Tibial artery (tissue), 4 donors: Measurements from ENCODE around the gene AFF3.

Experiments used
- DNase-seq, 2 donors: peaks; one replicate each; pipeline ENCODE4 v3.0.0-alpha.2; 2019
- H3K27ac ChIP-seq, 2 donors: fragments of 200-600 bp; sonication (generic) in 1 of 2; 1 replicate in 1 of 2; 2 replicates in 1 of 2; pipeline ENCODE4 v1.5.1; 2018 to 2019; ENCODE audit warnings: mild to moderate bottlenecking in 1 of 2
- H3K27me3 ChIP-seq, 2 donors: fragments of 200-600 bp; sonication (generic) in 1 of 2; one replicate each; pipeline versions ENCODE4 v1.5.1 to v1.6.0; 2016 to 2019
- H3K36me3 ChIP-seq, 3 donors: fragments of 200-600 bp; sonication (generic) in 2 of 3; one replicate each; pipeline ENCODE4 v1.5.1; 2016 to 2019; ENCODE audit warnings: mild to moderate bottlenecking in 2 of 3
- H3K4me1 ChIP-seq, 4 donors: fragments of 200-600 bp; sonication (generic) in 2 of 4; 1 replicate in 3 of 4; 2 replicates in 1 of 4; pipeline ENCODE4 v1.5.1; 2016 to 2019
- H3K4me3 ChIP-seq, 2 donors: fragments of 200-600 bp; sonication (generic) in 1 of 2; 1 replicate in 1 of 2; 2 replicates in 1 of 2; pipeline ENCODE4 v1.5.1; 2018 to 2019; ENCODE audit warnings: mild to moderate bottlenecking in 2 of 2
- H3K9me3 ChIP-seq, 3 donors: fragments of 200-600 bp; sonication (generic) in 1 of 3; one replicate each; pipeline ENCODE4 v1.5.1; 2016 to 2019
- CTCF ChIP-seq, 2 experiments: fragments of 200-600 bp in 1 of 2; fragments of 450-650 bp in 1 of 2; IDR thresholded peaks; one replicate each; pipeline ENCODE4 v1.5.1; 2017 to 2019; ENCODE audit warnings: antibody characterized with exemption in 2 of 2, mild to moderate bottlenecking in 1 of 2, moderate library complexity in 1 of 2
- intact Hi-C: fragments of 100-400 bp; cut with DNase I; formaldehyde crosslinking; loops from one replicate; pipeline ENCODE4 v1.15.0; 2023; ENCODE audit warnings: low total_unique reads

Gene AFF3

GRCh38 chr2:100036026-100036425 is 106.4 kb downstream of the AFF3 start:
- Histone ChIP-seq H3K4me3 (no peak overlapping the region), H3K27ac (no peak overlapping the region), H3K9me3 (no peaks in the 10 kb centered on the region), H3K4me1 (no peaks in the 10 kb centered on the region), H3K36me3 (no peaks in the 10 kb centered on the region), H3K27me3 (no peaks in the 10 kb centered on the region)
- no peak for DNase-seq
- intact Hi-C loops = no loop called here
- TF ChIP-seq CTCF (IDR thresholded peaks at IDR 0.05) = no peak

GRCh38 chr2:100034431-100034830 is 108.0 kb downstream of the AFF3 start:
- no peak for DNase-seq
- intact Hi-C loops = no loop called here
- H3K4me1 ChIP-seq = no peaks in the 10 kb centered on the region
- H3K9me3 ChIP-seq = no peaks in the 10 kb centered on the region
- no peaks in the 10 kb centered on the region for H3K36me3 ChIP-seq
- no peaks in the 10 kb centered on the region for H3K27me3 ChIP-seq
- TF ChIP-seq CTCF (IDR thresholded peaks at IDR 0.05) = no peak
- no peak overlapping the region for H3K4me3 ChIP-seq
- H3K27ac ChIP-seq = no peak overlapping the region

GRCh38 chr2:100033976-100034375 is 108.4 kb downstream of the AFF3 start:
- intact Hi-C loops = no loop called here

GRCh38 chr2:100031604-100032003 is 110.8 kb downstream of the AFF3 start:
- Histone ChIP-seq H3K27ac (no peak overlapping the region), H3K4me1 (no peaks in the 10 kb centered on the region), H3K9me3 (no peaks in the 10 kb centered on the region), H3K27me3 (no peaks in the 10 kb centered on the region), H3K4me3 (no peak overlapping the region), H3K36me3 (no peaks in the 10 kb centered on the region)
- intact Hi-C loops = no loop called here
- TF ChIP-seq CTCF (IDR thresholded peaks at IDR 0.05) = no peak
- no peak for DNase-seq

More at GRCh38 chr2:100033976-100034375, 108.4 kb downstream of the AFF3 start:
- DNase-seq = no peak
- H3K4me1 ChIP-seq = no peaks in the 10 kb centered on the region
- no peaks in the 10 kb centered on the region for H3K27me3 ChIP-seq
- H3K4me3 ChIP-seq = no peak overlapping the region
- no peaks in the 10 kb centered on the region for H3K36me3 ChIP-seq
- H3K27ac ChIP-seq = no peak overlapping the region
- TF ChIP-seq CTCF (IDR thresholded peaks at IDR 0.05) = no peak
- no peaks in the 10 kb centered on the region for H3K9me3 ChIP-seq

GRCh38 chr2:100029460-100029859 is 112.9 kb downstream of the AFF3 start:
- TF ChIP-seq CTCF (IDR thresholded peaks at IDR 0.05) = no peak
- H3K36me3 ChIP-seq = no peaks in the 10 kb centered on the region
- H3K4me3 ChIP-seq = no peak overlapping the region
- no peaks in the 10 kb centered on the region for H3K27me3 ChIP-seq
- H3K27ac ChIP-seq = no peak overlapping the region
- no peak for DNase-seq
- intact Hi-C loops = no loop called here
- H3K9me3 ChIP-seq = no peaks in the 10 kb centered on the region
- H3K4me1 ChIP-seq = no peaks in the 10 kb centered on the region

- DNase-seq = no peak
- H3K4me1 ChIP-seq = peaks cover 0 to 20% (median 12%) of the 10 kb centered on the region in 4 donors
- no peak overlapping the region for H3K4me3 ChIP-seq
- intact Hi-C loops = no loop called here
- TF ChIP-seq CTCF (IDR thresholded peaks at IDR 0.05) = no peak
- no peaks in the 10 kb centered on the region for H3K36me3 ChIP-seq
- H3K27ac ChIP-seq = no peak overlapping the region
- no peaks in the 10 kb centered on the region for H3K27me3 ChIP-seq
- H3K9me3 ChIP-seq = no peaks in the 10 kb centered on the region
Observed at GRCh38 chr2:100021791-100022340, 120.5 kb downstream of the AFF3 start.
